ENCODE measurements around the gene MTIF2.
"Not testable (repeated sequence)": the region's sequence is repeated elsewhere in the genome, so short reads cannot be mapped to it uniquely, and the experiment has no call there.

MTIF2 gene

GRCh38 chr2:55245411-55245810 lies 23.6 kb downstream of the MTIF2 start:
- no peak overlapping the region for H3K4me3 ChIP-seq (ENCODE audit: low read depth, low read length)
- TF ChIP-seq CTCF (IDR thresholded peaks at IDR 0.05; ENCODE audit: low read depth, low read length) (no peak), MAX (IDR thresholded peaks at IDR 0.05; ENCODE audit: low read depth, low read length) (no peak), MYC (IDR thresholded peaks at IDR 0.05; ENCODE audit: low read depth, low read length) (no peak), POLR2A (IDR thresholded peaks at IDR 0.05; ENCODE audit: extremely low read depth, insufficient read length) (no peak)
- DNase-seq (ENCODE audit: low read depth) = no peak

GRCh38 chr2:55242617-55243016 lies 26.4 kb downstream of the MTIF2 start:
- no peak overlapping the region for H3K4me3 ChIP-seq (ENCODE audit: low read depth, low read length)
- TF ChIP-seq CTCF (IDR thresholded peaks at IDR 0.05; ENCODE audit: low read depth, low read length) = no peak
- TF ChIP-seq MYC (IDR thresholded peaks at IDR 0.05; ENCODE audit: low read depth, low read length) = no peak
- TF ChIP-seq POLR2A (IDR thresholded peaks at IDR 0.05; ENCODE audit: extremely low read depth, insufficient read length) = no peak
- TF ChIP-seq MAX (IDR thresholded peaks at IDR 0.05; ENCODE audit: low read depth, low read length) = no peak
- no peak for DNase-seq (ENCODE audit: low read depth)

GRCh38 chr2:55241582-55241981 lies 27.4 kb downstream of the MTIF2 start:
- H3K4me3 ChIP-seq (ENCODE audit: low read depth, low read length); DNase-seq (ENCODE audit: low read depth): not testable (repeated sequence)

GRCh38 chr2:55239656-55240222 lies 29.3 kb downstream of the MTIF2 start:
- no peak overlapping the region for H3K4me3 ChIP-seq (ENCODE audit: low read depth, low read length)
- TF ChIP-seq MYC (IDR thresholded peaks at IDR 0.05; ENCODE audit: low read depth, low read length) (no peak), CTCF (IDR thresholded peaks at IDR 0.05; ENCODE audit: low read depth, low read length) (no peak), MAX (IDR thresholded peaks at IDR 0.05; ENCODE audit: low read depth, low read length) (no peak), POLR2A (IDR thresholded peaks at IDR 0.05; ENCODE audit: extremely low read depth, insufficient read length) (no peak)
- DNase-seq (ENCODE audit: low read depth) = no peak

- peak; percentile 33 for DNase-seq (ENCODE audit: low read depth)
- H3K4me3 ChIP-seq (ENCODE audit: low read depth, low read length) = no peak overlapping the region
- TF ChIP-seq MAX (IDR thresholded peaks at IDR 0.05; ENCODE audit: low read depth, low read length) (no peak), CTCF (IDR thresholded peaks at IDR 0.05; ENCODE audit: low read depth, low read length) (no peak), POLR2A (IDR thresholded peaks at IDR 0.05; ENCODE audit: extremely low read depth, insufficient read length) (no peak), MYC (IDR thresholded peaks at IDR 0.05; ENCODE audit: low read depth, low read length) (no peak)
Observed at GRCh38 chr2:55236992-55237543, 32.0 kb downstream of the MTIF2 start.

- DNase-seq (ENCODE audit: low read depth) = no peak
- peak overlapping the region; percentile 4 for H3K4me3 ChIP-seq (ENCODE audit: low read depth, low read length)
- TF ChIP-seq MYC (IDR thresholded peaks at IDR 0.05; ENCODE audit: low read depth, low read length) (no peak), MAX (IDR thresholded peaks at IDR 0.05; ENCODE audit: low read depth, low read length) (no peak), CTCF (IDR thresholded peaks at IDR 0.05; ENCODE audit: low read depth, low read length) (no peak), POLR2A (IDR thresholded peaks at IDR 0.05; ENCODE audit: extremely low read depth, insufficient read length) (no peak)
Observed at GRCh38 chr2:55235724-55236538, 33.1 kb downstream of the MTIF2 start.
